ENCODE data around the gene LINGO1.

LINGO1 gene

DNA sequence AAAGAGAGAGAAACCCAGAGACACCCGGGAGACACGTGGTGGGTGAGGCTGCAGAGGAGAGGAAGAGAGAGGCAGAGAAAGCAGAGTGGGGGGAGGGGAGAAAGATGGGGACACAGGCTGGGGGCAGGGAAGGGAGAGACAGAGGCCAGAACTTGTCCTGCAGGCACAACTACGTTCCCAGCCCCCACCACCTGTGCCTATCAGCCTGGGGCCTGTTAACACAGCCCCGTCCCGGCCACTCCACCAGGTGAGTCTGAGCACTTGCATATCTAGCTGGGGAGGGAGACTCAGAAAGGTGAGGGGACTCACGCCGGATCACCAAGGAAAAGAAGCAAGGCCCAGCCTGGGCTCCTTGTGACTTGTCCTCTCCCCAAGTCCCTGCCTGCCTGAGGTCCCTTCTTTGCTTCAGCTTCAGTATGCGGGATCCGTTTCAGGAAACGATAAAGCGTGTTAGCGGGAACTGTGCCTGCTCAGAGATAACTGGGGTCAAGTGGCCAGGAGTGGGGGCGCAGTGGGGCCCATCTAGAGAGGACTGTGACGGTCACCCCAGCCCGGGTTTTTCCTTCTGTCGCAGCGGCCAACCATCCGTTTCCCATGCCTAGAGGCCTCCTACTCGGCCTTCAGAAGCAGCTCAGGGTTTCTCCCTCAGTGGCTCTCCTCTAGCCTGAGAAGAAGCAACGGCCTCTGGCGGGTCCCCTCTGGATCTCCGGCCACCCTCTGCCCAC lies 10.3 kb downstream of the LINGO1 start:
- TF ChIP-seq GATA3 (IDR thresholded peaks at IDR 0.05; ENCODE audit: low read depth, low read length) (no peak), GATA2 (IDR thresholded peaks at IDR 0.05; ENCODE audit: low read depth, low read length) (no peak)

DNA sequence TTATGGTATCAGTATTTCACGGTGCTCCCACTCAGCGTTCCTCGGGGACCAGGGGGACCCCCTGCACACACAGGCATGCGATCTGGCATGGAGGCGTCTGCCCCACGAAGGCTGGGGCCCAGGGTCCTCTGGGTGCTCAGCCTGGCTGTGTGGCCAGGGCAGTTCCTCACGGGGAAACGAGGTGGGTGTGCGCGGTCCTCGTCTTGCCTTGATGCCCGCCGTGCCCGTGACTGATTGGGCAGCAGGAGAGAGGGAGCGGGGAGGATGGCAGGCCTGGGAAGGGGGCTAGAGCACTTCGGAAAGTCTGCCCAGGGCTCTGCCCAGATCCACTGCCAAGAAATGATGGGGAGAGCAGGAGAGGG lies 10.9 kb downstream of the LINGO1 start:
- no peak for TF ChIP-seq GATA3 (IDR thresholded peaks at IDR 0.05; ENCODE audit: low read depth, low read length)
- no peak for TF ChIP-seq GATA2 (IDR thresholded peaks at IDR 0.05; ENCODE audit: low read depth, low read length)

DNA sequence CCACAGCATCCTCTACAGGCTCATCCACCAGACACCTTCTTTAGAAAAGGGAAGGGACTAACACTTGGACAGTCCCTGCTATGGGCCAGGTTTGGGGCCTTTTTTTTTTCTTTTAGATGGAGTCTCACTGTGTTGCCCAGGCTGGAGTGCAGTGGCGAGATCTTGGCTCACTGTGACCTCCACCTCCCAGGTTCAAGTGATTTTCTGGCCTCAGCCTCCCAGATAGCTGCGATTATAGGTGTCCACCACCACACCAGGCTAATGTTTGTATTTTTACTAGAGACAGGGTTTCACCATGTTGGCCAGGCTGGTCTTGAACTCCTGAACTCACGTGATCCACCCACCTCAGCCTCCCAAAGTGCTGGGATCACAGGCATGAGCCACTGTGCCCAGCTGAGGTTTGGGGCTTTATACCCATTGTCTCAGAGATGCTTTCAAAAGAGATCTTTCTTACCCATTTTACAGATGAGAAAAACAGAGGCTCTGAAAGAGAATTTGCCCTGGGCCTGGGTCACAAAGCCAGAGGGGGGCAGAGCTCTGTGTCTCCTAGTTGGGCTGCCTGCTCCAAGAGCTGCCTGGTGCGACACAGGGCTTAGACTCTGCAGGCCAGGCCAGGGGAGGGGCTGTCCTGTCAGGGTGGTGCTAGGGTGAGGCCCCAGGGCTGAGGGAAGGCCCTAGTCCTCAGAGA lies 11.6 kb downstream of the LINGO1 start:
- no peak for TF ChIP-seq GATA2 (IDR thresholded peaks at IDR 0.05; ENCODE audit: low read depth, low read length)
- TF ChIP-seq GATA3 (IDR thresholded peaks at IDR 0.05; ENCODE audit: low read depth, low read length) = no peak

DNA sequence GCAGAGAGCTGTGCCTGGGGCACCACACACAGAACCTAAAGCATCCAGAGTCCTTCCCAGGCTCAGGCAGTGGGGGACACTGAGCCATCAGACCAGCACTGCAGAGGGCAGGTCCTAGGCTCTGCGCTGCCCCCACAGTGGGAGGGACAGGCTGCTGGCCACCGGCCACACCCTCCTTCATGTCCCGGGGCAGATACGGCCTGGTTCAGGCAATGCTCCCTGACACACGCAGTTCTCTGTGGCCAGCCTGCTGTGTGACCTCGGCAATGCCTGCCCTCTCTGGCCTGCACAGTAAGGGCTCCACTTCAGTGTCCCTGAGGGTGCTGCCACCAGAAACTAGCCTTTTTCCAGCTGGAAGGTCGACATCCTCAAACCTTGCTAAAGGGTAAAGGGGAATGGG lies 12.4 kb downstream of the LINGO1 start:
- TF ChIP-seq GATA3 (IDR thresholded peaks at IDR 0.05; ENCODE audit: low read depth, low read length) = no peak
- TF ChIP-seq GATA2 (IDR thresholded peaks at IDR 0.05; ENCODE audit: low read depth, low read length) = no peak

DNA sequence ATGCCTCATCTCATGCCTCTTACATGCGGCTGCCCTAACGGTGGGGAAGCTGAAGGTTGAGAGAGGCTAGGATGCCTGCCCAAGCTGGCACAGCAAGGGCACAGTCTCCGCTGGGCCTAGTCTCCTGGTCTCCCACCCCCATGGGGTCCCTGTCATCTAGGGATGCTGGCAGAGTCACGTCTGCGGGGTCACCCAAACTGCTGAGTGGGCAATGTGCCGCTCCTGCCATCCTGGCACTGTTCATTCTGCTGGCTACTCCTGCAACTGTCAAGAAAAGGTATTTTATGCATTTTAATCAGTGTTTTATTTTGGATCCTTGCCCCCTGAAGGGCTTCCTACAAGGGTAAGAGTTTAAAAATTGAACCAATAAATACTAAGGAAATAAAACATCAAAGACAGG lies 12.8 kb downstream of the LINGO1 start:
- TF ChIP-seq GATA3 (IDR thresholded peaks at IDR 0.05; ENCODE audit: low read depth, low read length) = no peak
- TF ChIP-seq GATA2 (IDR thresholded peaks at IDR 0.05; ENCODE audit: low read depth, low read length) = no peak

DNA sequence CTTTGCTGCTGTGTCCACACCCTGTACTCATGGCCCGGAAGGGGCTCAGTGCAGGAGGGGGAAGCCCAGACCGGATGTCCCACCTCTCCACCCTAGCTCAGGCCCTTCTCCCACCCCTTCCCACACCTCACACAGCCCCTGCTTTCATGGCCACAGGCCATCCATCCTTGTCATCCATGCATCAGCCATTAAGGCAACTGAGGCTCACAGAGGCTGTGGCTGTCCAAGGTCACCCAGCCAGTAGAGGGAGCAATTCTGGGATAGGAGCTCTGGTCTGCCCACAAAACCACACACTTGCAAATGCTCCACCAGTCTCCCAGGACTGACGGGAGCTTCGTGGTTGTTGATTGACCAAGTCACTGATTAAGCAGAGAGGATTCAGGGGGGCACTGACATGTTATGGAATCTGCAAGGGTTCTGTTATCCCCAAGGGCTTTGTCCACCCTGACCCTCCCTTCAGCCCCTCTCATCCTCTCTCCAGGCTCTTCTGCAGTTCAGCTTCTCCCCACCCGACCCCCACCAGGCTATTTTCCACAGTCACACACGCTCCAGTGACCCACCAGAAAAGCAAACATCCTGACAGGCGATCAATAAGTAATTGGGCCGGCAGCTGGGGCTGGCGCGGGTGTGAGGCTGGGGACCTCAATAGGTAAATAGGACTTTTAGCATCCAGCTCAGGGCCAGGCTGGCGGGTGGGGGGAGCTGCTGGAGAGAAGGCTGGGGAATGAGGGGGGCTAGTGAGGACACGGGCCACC lies 15.1 kb downstream of the LINGO1 start:
- TF ChIP-seq GATA2 (IDR thresholded peaks at IDR 0.05; ENCODE audit: low read depth, low read length) (no peak), GATA3 (IDR thresholded peaks at IDR 0.05; ENCODE audit: low read depth, low read length) (no peak)

DNA sequence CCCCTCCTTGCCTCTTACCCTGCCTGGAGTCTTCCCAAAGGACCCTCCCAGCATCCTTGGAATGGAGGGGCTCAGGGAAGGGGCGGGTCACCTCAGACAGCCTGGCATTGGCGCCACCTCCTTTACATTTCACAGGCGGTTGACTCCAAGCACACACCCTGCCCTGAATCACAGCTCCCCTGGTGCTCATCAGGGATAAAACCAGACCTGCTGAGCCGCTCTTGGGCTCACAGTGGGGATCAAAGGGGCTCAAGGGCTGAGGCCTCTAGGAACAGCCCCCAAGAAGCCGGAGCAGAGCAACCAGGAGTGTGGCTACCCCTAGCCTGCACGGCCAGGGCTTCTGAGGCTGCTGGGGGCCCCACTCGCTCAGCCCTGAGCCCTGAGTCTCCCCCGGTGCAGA lies 16.6 kb downstream of the LINGO1 start:
- TF ChIP-seq GATA2 (IDR thresholded peaks at IDR 0.05; ENCODE audit: low read depth, low read length) (no peak), GATA3 (IDR thresholded peaks at IDR 0.05; ENCODE audit: low read depth, low read length) (no peak)

DNA sequence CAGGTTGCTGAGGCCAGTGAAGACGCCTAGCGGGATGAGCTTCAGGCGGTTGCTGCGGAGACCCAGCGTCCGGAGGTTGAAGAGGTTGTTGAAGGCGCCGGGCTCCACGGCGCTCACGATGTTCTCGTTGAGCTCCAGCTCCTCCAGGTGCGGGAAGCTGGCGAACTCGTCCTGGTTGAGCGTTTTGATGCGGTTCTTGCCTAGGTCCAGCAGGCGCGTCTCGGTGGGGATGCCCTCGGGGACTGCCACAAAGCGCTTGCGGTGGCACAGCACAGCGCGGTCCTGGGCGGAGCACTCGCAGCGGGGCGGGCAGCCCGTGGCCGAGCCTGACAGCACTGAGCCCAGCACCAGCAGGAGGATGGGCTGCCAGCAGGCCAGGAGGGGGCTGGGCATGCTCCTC lies 17.2 kb downstream of the LINGO1 start:
- TF ChIP-seq GATA2 (IDR thresholded peaks at IDR 0.05; ENCODE audit: low read depth, low read length) = no peak
- TF ChIP-seq GATA3 (IDR thresholded peaks at IDR 0.05; ENCODE audit: low read depth, low read length) = no peak

DNA sequence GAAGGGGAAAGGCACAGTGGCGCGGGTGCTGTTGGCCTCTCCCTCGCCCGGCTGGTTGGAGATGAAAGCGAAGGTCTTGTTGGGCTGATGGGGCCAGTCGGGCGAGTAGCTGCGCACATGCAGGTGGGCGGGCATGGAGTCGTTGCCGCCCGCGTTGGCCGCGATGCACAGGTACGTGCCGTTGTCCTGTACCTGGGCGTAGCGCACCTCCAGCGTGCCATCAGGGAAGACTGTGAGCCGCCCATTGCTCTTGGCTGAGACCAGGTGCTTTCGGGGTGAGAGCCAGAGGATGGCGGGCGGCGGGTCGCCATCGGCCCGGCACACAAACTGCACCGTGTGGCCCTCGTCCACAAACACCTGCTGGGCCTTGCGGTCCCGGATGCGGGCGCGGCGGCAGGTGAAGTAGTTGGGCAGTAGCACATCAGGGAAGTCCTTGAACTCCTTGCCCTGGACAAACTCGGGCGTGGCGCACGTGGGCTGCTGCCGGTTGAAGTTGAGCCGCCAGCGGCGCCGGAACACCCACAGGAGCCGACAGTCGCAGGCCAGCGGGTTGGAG lies 18.4 kb downstream of the LINGO1 start:
- no peak for TF ChIP-seq GATA3 (IDR thresholded peaks at IDR 0.05; ENCODE audit: low read depth, low read length)
- no peak for TF ChIP-seq GATA2 (IDR thresholded peaks at IDR 0.05; ENCODE audit: low read depth, low read length)

DNA sequence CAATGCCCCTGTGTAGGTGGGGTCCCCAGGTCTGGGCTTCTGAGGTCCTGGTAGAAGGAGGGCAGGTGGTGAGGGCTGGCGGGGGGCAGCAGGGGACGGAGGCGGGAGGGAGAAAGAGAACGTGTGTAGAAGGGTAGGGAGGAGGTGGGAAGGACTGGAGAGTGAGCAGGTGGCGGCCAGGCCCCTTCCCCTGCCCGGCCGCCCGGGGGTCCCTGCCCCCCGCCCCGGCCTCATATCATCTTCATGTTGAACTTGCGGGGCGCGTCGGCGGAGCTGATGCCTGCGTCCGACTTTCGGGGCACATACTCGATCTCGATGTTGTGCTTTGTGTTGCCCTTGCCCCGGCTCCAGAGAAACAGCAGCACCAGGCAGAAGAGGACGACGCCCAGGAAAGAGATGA lies 18.9 kb downstream of the LINGO1 start:
- TF ChIP-seq GATA3 (IDR thresholded peaks at IDR 0.05; ENCODE audit: low read depth, low read length) (no peak), GATA2 (IDR thresholded peaks at IDR 0.05; ENCODE audit: low read depth, low read length) (no peak)

DNA sequence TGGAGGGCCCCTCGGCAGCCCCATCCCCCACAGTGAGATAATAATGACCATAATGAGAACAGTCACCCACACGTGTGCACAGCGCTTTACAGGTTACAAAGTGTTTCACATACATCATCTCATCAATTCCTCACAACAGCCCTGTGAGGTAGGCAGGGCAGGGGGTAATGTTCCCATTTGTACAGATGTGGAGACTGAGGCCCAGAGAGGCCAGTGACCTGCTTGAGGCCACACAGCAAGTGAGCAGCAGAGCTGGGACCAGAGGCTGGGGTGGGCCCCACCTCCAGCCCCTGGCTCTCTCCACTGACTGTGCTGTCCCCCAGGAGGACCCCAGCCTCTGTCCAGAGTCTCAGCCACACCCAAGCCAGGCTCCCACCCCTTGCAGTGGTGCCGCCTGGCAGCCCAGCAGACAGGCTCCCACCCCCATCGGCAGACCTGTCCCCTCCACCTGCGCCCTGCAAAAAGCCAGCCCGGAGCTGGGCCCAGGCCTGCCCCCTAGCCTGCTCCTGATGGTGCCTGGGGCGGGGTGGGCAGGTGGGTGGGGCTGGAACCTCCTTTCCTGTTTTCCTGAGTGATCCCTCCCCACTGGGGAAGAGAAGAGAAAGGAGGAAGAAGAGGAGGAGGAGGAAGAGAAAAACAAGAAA lies 19.6 kb downstream of the LINGO1 start:
- TF ChIP-seq GATA3 (IDR thresholded peaks at IDR 0.05; ENCODE audit: low read depth, low read length) (no peak), GATA2 (IDR thresholded peaks at IDR 0.05; ENCODE audit: low read depth, low read length) (no peak)

DNA sequence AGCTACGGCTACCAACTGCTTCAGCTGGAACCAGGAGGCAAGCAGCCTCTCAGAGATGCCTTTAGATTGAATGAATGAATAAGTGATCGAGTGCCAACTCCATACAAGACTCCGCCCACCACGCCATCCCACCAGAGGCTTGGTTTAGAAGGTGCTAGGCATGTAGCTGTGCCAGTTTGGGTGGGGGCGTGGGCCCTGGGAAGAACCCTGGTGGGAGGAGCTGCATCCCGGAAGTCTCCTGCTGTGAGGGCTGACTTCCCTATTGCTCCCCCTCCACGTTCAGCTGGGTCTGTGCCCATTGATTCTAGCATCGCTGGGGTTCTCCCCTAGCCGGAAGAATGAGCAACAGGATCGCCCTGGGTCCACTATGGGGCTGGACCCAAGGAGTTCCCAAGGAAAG lies 20.9 kb downstream of the LINGO1 start:
- TF ChIP-seq GATA2 (IDR thresholded peaks at IDR 0.05; ENCODE audit: low read depth, low read length) = no peak
- no peak for TF ChIP-seq GATA3 (IDR thresholded peaks at IDR 0.05; ENCODE audit: low read depth, low read length)

DNA sequence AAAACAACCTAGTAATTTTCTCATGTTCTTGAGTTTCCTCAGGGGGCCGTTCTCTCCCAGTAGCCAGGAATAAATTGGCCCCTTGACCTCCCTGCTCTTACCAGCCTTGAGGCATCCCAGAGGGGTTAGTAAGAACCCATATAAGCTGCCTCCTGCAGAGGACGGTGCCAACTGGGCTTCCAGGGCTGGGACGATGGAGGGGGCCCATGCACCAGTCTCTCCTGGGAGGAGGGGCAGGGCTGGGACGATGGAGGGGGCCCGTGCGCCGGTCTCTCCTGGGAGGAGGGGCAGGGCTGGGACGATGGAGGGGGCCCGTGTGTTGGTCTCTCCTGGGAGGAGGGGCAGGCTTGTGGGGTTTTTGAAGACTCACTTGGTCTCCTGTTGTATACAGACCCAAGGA lies 22.0 kb downstream of the LINGO1 start:
- no peak for TF ChIP-seq GATA3 (IDR thresholded peaks at IDR 0.05; ENCODE audit: low read depth, low read length)
- no peak for TF ChIP-seq GATA2 (IDR thresholded peaks at IDR 0.05; ENCODE audit: low read depth, low read length)

DNA sequence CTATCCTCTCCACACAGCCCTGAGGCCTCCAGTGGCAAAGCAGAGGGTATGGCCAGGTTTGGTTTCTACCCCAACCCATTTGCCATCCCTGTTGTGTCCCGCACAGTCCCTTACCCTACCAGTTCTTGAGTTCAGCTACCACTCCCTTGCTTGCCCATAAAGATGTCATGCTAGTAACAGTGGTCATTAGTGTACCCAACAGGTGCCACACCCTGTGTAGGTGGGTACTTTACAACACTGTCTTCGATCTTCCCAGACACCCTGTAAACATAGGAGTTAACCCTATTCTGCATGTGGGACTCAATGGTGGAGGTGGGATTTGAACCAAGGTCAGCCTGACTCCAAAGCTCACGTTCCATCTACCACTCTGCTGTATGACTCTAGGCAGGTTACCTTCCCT lies 23.2 kb downstream of the LINGO1 start:
- TF ChIP-seq GATA3 (IDR thresholded peaks at IDR 0.05; ENCODE audit: low read depth, low read length) (no peak), GATA2 (IDR thresholded peaks at IDR 0.05; ENCODE audit: low read depth, low read length) (no peak)

Data from SH-SY5Y (cell line).